H1 (cell line): ENCODE measurements around the gene ANAPC1. TPM values are rescaled to one million over a fixed set of nuclear protein-coding genes. Genes with fewer than 3 reads are reported as not detected.

Experiments
- BACH1 ChIP-seq: IDR thresholded peaks from 2 replicates; pipeline ENCODE4 v1.6.1; 2012; ENCODE audit warnings: low read length, improper control_type of control experiment
- CBX8 ChIP-seq: fragments of 300-800, 300-1000 bp; sonication (generic); IDR thresholded peaks from 2 replicates; pipeline ENCODE4 v1.7.1; 2016; ENCODE audit warnings: low read depth, low read length, borderline replicate concordance
- CTCF ChIP-seq, 3 experiments: IDR thresholded peaks; 1 replicate in 2 of 3; 2 replicates in 1 of 3; pipeline versions ENCODE4 v1.5.1 to v1.6.1; 2011; ENCODE audit warnings: low read length in 3 of 3, mild to moderate bottlenecking in 3 of 3, inconsistent platforms in 2 of 3, low read depth in 1 of 3, moderate library complexity in 1 of 3; ENCODE audit not compliant: insufficient read depth in 1 of 3; ENCODE audit errors: control extremely low read depth in 1 of 3
- EGR1 ChIP-seq: IDR thresholded peaks from 2 replicates; pipeline ENCODE4 v1.6.1; 2011; ENCODE audit warnings: low read depth, low read length, borderline replicate concordance
- EZH2 ChIP-seq: fragments of 200-600 bp; sonication (generic); IDR thresholded peaks from 2 replicates; pipeline ENCODE4 v1.7.1; 2012; ENCODE audit warnings: low read depth, mild to moderate bottlenecking, moderate library complexity, low read length, inconsistent platforms; ENCODE audit not compliant: severe bottlenecking
- GABPA ChIP-seq: IDR thresholded peaks from 2 replicates; pipeline ENCODE4 v1.6.1; 2011; ENCODE audit warnings: mild to moderate bottlenecking, low read length, moderate library complexity, borderline replicate concordance; ENCODE audit not compliant: insufficient read depth
- GTF2F1 ChIP-seq: IDR thresholded peaks from 2 replicates; pipeline ENCODE4 v1.6.1; 2012; ENCODE audit warnings: low read depth, low read length, improper control_type of control experiment, borderline replicate concordance
- HDAC2 ChIP-seq, 2 experiments: fragments of 300-600 bp in 1 of 2; sonication (generic) in 1 of 2; IDR thresholded peaks; 2 replicates each; pipeline ENCODE4 v1.6.1; 2011 to 2012; ENCODE audit warnings: low read depth in 2 of 2, low read length in 2 of 2, mild to moderate bottlenecking in 2 of 2, moderate library complexity in 2 of 2, borderline replicate concordance in 1 of 2, inconsistent platforms in 1 of 2
- KDM4A ChIP-seq: IDR thresholded peaks from one replicate; pipeline ENCODE4 v1.7.1; 2012; ENCODE audit warnings: low read depth, mild to moderate bottlenecking, moderate library complexity, low read length, inconsistent platforms; ENCODE audit not compliant: severe bottlenecking
- MAX ChIP-seq: IDR thresholded peaks from 2 replicates; pipeline ENCODE4 v1.6.1; 2012; ENCODE audit warnings: inconsistent platforms
- NANOG ChIP-seq: IDR thresholded peaks from 2 replicates; pipeline ENCODE4 v1.6.1; 2011; ENCODE audit warnings: low read length, low read depth, mild to moderate bottlenecking, inconsistent platforms; ENCODE audit not compliant: insufficient read depth, poor library complexity, severe bottlenecking
- PHF8 ChIP-seq: fragments of 200-600 bp; sonication (generic); conservative IDR thresholded peaks from 2 replicates; pipeline ENCODE4 v1.7.1; 2012; ENCODE audit warnings: low read depth, mild to moderate bottlenecking, inconsistent platforms, low read length, moderate library complexity
- POLR2A ChIP-seq, 2 experiments: IDR thresholded peaks; 1 replicate in 1 of 2; 2 replicates in 1 of 2; pipeline ENCODE4 v1.6.1; 2011; ENCODE audit warnings: low read depth in 2 of 2, low read length in 2 of 2, mild to moderate bottlenecking in 2 of 2; ENCODE audit errors: control extremely low read depth in 1 of 2
- RFX5 ChIP-seq: IDR thresholded peaks from 2 replicates; pipeline ENCODE4 v1.6.1; 2011; ENCODE audit warnings: low read depth, low read length, improper control_type of control experiment, borderline replicate concordance
- SP2 ChIP-seq: IDR thresholded peaks from 2 replicates; pipeline ENCODE4 v1.6.1; 2012; ENCODE audit warnings: mild to moderate bottlenecking, low read length, inconsistent platforms
- SUZ12 ChIP-seq: fragments of 200-600 bp; sonication (generic); IDR thresholded peaks from 2 replicates; pipeline ENCODE4 v1.6.1; 2012; ENCODE audit warnings: mild to moderate bottlenecking, inconsistent platforms, low read length, moderate library complexity, mixed read lengths
- TAF7 ChIP-seq: optimal IDR thresholded peaks from 2 replicates; pipeline ENCODE3; 2011; ENCODE audit warnings: low read depth, mild to moderate bottlenecking, inconsistent platforms, low read length, moderate library complexity, borderline replicate concordance
- TBP ChIP-seq: IDR thresholded peaks from 2 replicates; pipeline ENCODE4 v1.6.1; 2011; ENCODE audit warnings: low read depth, low read length, improper control_type of control experiment
- YY1 ChIP-seq: IDR thresholded peaks from 2 replicates; pipeline ENCODE4 v1.6.1; 2011; ENCODE audit warnings: low read depth, mild to moderate bottlenecking, low read length
- polyA plus RNA-seq, 7 experiments: library from polyadenylated mRNA; depleted of rRNA in 3 of 7; stranded (reverse) in 5 of 7; unstranded in 2 of 7; fragments of >200 nt in 5 of 7; fragments of 200-250 nt in 2 of 7; gene quantifications; 1 replicate in 5 of 7; 2 replicates in 1 of 7; 4 replicates in 1 of 7; pipeline versions ENCODE4 v1.2.1 to v1.2.3, GENCODE V29; 2011 to 2013; ENCODE audit warnings: missing spikeins in 2 of 7, mixed read lengths in 2 of 7
- total RNA-seq: library from RNA; stranded (reverse); fragmentation: NEBNext Ultra II Directional; extraction: Animal tissue kit (Norgen Biotek cat#: 25700); gene quantifications from 2 replicates; pipeline ENCODE4 v1.2.1, GENCODE V29; 2021

Gene ANAPC1
- total and polyA plus RNA-seq, 2 of the 8 experiments (the other 6 are each of a cell fraction or from before 2014, with no cell fraction given) = 46.6 to 107 TPM

GRCh38 chr2:111897924-111898702 lies 14.1 kb upstream of the ANAPC1 start, which contains the start of gene MERTK (continued):
- no peak for TF ChIP-seq SUZ12
- TF ChIP-seq CTCF (IDR thresholded peaks at IDR 0.05; ENCODE audit: control extremely low read depth in 1 of 3, insufficient read depth in 1 of 3, low read depth in 1 of 3, low read length in 3 of 3) = peak; percentile 36 to 61 (median 50)
- TF ChIP-seq TAF7 = peak; percentile 79
- peak; percentile 83 for TF ChIP-seq KDM4A
- TF ChIP-seq GABPA = no peak
- TF ChIP-seq GTF2F1 = no peak
- TF ChIP-seq CBX8 = no peak
- TF ChIP-seq PHF8 = peak; percentile 85
- peak; percentile 26 to 85; a peak in 2 of 3 replicates for TF ChIP-seq POLR2A (IDR thresholded peaks at IDR 0.05; ENCODE audit: control extremely low read depth in 1 of 2, low read depth in 2 of 2, low read length in 2 of 2)
- TF ChIP-seq HDAC2 (IDR thresholded peaks at IDR 0.05; ENCODE audit: borderline replicate concordance in 1 of 2, low read depth in 2 of 2, low read length in 2 of 2) = 0 out of 4 replicates have a peak, but pooled peaks have one; percentile 5 to 36
- TF ChIP-seq NANOG = no peak
- TF ChIP-seq EGR1 = 0 out of 2 replicates have a peak, but pooled peaks have one; percentile 48
- TF ChIP-seq BACH1 = peak; percentile 30; the same call in 1 of the 2 replicates
- peak; percentile 57 for TF ChIP-seq MAX
- TF ChIP-seq YY1 = no peak
- TF ChIP-seq SP2 = no peak
- no peak for TF ChIP-seq RFX5
- TF ChIP-seq EZH2 = peak; percentile 14
- peak; percentile 57; the same call in 1 of the 2 replicates for TF ChIP-seq TBP
